Measurements from ENCODE around the gene MRM2.

GRCh38 chr7:2208712-2209111 is 33.3 kb downstream of the MRM2 start:
- no peak for TF ChIP-seq CTCF (IDR thresholded peaks at IDR 0.05; ENCODE audit: insufficient read depth, low read depth, low read length)
- no peak for TF ChIP-seq EZH2 (IDR thresholded peaks at IDR 0.05; ENCODE audit: insufficient read depth, low read length)
